HTERT RPE-1 (cell line): ENCODE results near the gene HMX2.
"Not testable (repeated sequence)": the region's sequence is repeated elsewhere in the genome, so short reads cannot be mapped to it uniquely, and the experiment has no call there.

Experiments used
- in situ Hi-C: fragments of 300-500 bp; cut with MboI; formaldehyde crosslinking; loops from 4 replicates; pipeline ENCODE4 v1.14.3; 2020; ENCODE audit warnings: low sequenced_read_pairs

The HMX2 gene

GRCh38 chr10:123150271-123150985 lies 2.5 kb downstream of the HMX2 start:
- in situ Hi-C loops, result no loop called here

GRCh38 chr10:123150986-123151736 lies 3.2 kb downstream of the HMX2 start:
- in situ Hi-C loops, result no loop called here

GRCh38 chr10:123151737-123152135 lies 3.8 kb downstream of the HMX2 start:
- in situ Hi-C loops, result no loop called here

GRCh38 chr10:123153486-123154091 lies 5.7 kb downstream of the HMX2 start:
- in situ Hi-C loops, result no loop called here

- in situ Hi-C loops, result no loop called here
Measured at GRCh38 chr10:123154092-123154710, 6.3 kb downstream of the HMX2 start, which contains the start of gene BUB3. TSS of gene BUB3 (plus strand) at chr10:123154402. CDS start at chr10:123154918, 516 bp downstream.

GRCh38 chr10:123154711-123155505 lies 7.0 kb downstream of the HMX2 start:
- in situ Hi-C loops, result no loop called here

GRCh38 chr10:123156078-123156477 lies 8.1 kb downstream of the HMX2 start:
- in situ Hi-C loops, result no loop called here

- in situ Hi-C loops, result no loop called here
Measured at GRCh38 chr10:123157210-123157609, 9.3 kb downstream of the HMX2 start.

- in situ Hi-C loops, result no loop called here
Measured at GRCh38 chr10:123158682-123159081, 10.7 kb downstream of the HMX2 start.

GRCh38 chr10:123160311-123160980 lies 12.5 kb downstream of the HMX2 start:
- in situ Hi-C loops, result no loop called here

- in situ Hi-C loops, result no loop called here
Measured at GRCh38 chr10:123164319-123164718, 16.4 kb downstream of the HMX2 start.

GRCh38 chr10:123165445-123166072 lies 17.6 kb downstream of the HMX2 start:
- in situ Hi-C loops, result no loop called here

GRCh38 chr10:123166618-123167017 lies 18.7 kb downstream of the HMX2 start:
- in situ Hi-C loops, result no loop called here

GRCh38 chr10:123170961-123171360 lies 23.0 kb downstream of the HMX2 start:
- in situ Hi-C loops, result no loop called here

- in situ Hi-C loops, result not testable (repeated sequence)
Measured at GRCh38 chr10:123171616-123172015, 23.7 kb downstream of the HMX2 start.

GRCh38 chr10:123175389-123176387 lies 27.8 kb downstream of the HMX2 start:
- in situ Hi-C loops, result no loop called here

- in situ Hi-C loops, result not testable (repeated sequence)
Measured at GRCh38 chr10:123178390-123178789, 30.5 kb downstream of the HMX2 start.
